HG03108 (cell line): Measurements from ENCODE around the gene FRMPD2.
"Not testable (repeated sequence)": the region's sequence is repeated elsewhere in the genome, so short reads cannot be mapped to it uniquely, and the experiment has no call there.

Source experiments
- ATAC-seq: cut with Tn5 transposase; IDR thresholded peaks from one replicate; pipeline ENCODE4 v1.9.1; 2021; ENCODE audit warnings: moderate library complexity; ENCODE audit not compliant: unreplicated experiment

The FRMPD2 gene

GRCh38 chr10:48206482-48207250 lies 67.8 kb downstream of the FRMPD2 start:
- no peak for ATAC-seq

GRCh38 chr10:48205918-48206317 lies 68.6 kb downstream of the FRMPD2 start:
- ATAC-seq, result no peak

- ATAC-seq, result no peak
Observed at GRCh38 chr10:48199580-48200377, 74.7 kb downstream of the FRMPD2 start.

- ATAC-seq, result no peak
Observed at GRCh38 chr10:48197236-48197899, 77.1 kb downstream of the FRMPD2 start.

GRCh38 chr10:48195803-48196202 lies 78.7 kb downstream of the FRMPD2 start:
- ATAC-seq, result no peak

- ATAC-seq, result no peak
Observed at GRCh38 chr10:48194830-48195229, 79.7 kb downstream of the FRMPD2 start.

- no peak for ATAC-seq
Observed at GRCh38 chr10:48193556-48193955, 80.9 kb downstream of the FRMPD2 start.

GRCh38 chr10:48192881-48193450 lies 81.5 kb downstream of the FRMPD2 start:
- ATAC-seq, result no peak

- no peak for ATAC-seq
Observed at GRCh38 chr10:48187713-48188485, 86.6 kb downstream of the FRMPD2 start.

GRCh38 chr10:48187126-48187525 lies 87.4 kb downstream of the FRMPD2 start:
- no peak for ATAC-seq

- ATAC-seq, result not testable (repeated sequence)
Observed at GRCh38 chr10:48186264-48186804, 88.2 kb downstream of the FRMPD2 start.

GRCh38 chr10:48184224-48184623 lies 90.3 kb downstream of the FRMPD2 start:
- ATAC-seq, result no peak

- ATAC-seq, result not testable (repeated sequence)
Observed at GRCh38 chr10:48172715-48173114, 101.8 kb downstream of the FRMPD2 start.

- not testable (repeated sequence) for ATAC-seq
Observed at GRCh38 chr10:48160670-48161069, 113.8 kb downstream of the FRMPD2 start.

- ATAC-seq, result not testable (repeated sequence)
Observed at GRCh38 chr10:48160163-48160562, 114.3 kb downstream of the FRMPD2 start.

GRCh38 chr10:48154211-48155140 lies 120.0 kb downstream of the FRMPD2 start:
- not testable (repeated sequence) for ATAC-seq

- ATAC-seq, result not testable (repeated sequence)
Observed at GRCh38 chr10:48147643-48148042, 126.9 kb downstream of the FRMPD2 start.

- ATAC-seq, result not testable (repeated sequence)
Observed at GRCh38 chr10:48143721-48144642, 130.5 kb downstream of the FRMPD2 start.
